Body of pancreas (tissue), 4 donors: ENCODE data around the gene FMO5.

Source experiments
- CTCF ChIP-seq, 7 experiments: fragments of 450-650 bp in 4 of 7; fragments of 200-600 bp in 3 of 7; sonication (generic) in 3 of 7; IDR thresholded peaks; one replicate each; pipeline ENCODE4 v1.5.1; 2016 to 2019; ENCODE audit warnings: antibody characterized with exemption in 7 of 7
- POLR2A ChIP-seq, 3 donors: fragments of 450-650 bp; IDR thresholded peaks; one replicate each; pipeline ENCODE4 v1.6.1; 2016; ENCODE audit warnings: antibody characterized with exemption in 3 of 3, mild to moderate bottlenecking in 2 of 3

- no peak for TF ChIP-seq CTCF (IDR thresholded peaks at IDR 0.05)
- TF ChIP-seq POLR2A (IDR thresholded peaks at IDR 0.05), result no peak
Observed at GRCh38 chr1:147208619-147209018, 16.5 kb downstream of the FMO5 start.
